DOHH2 (cell line): ENCODE results near the gene TMEM127.
A peak's percentile ranks its signal among the peaks of the same experiment; 100 is the strongest.

Experiments
- CTCF ChIP-seq: fragments of 200-600 bp; sonication (generic); IDR thresholded peaks from one replicate; pipeline ENCODE4 v1.5.1; 2014; ENCODE audit warnings: antibody characterized with exemption, mild to moderate bottlenecking, low read depth, low read length; ENCODE audit not compliant: poor library complexity, severe bottlenecking
- EZH2phosphoT487 ChIP-seq: fragments of 200-600 bp; sonication (generic); IDR thresholded peaks from 2 replicates; pipeline ENCODE4 v1.6.1; 2017; ENCODE audit warnings: borderline replicate concordance, mild to moderate bottlenecking, antibody characterized with exemption, low read length, moderate library complexity, mixed read lengths

- peak; percentile 69 for TF ChIP-seq CTCF
- no peak for TF ChIP-seq EZH2phosphoT487
Observed at GRCh38 chr2:96260387-96261260, 5.2 kb downstream of the TMEM127 start.
